ENCODE data around the gene CDH13.

CDH13 gene

DNA sequence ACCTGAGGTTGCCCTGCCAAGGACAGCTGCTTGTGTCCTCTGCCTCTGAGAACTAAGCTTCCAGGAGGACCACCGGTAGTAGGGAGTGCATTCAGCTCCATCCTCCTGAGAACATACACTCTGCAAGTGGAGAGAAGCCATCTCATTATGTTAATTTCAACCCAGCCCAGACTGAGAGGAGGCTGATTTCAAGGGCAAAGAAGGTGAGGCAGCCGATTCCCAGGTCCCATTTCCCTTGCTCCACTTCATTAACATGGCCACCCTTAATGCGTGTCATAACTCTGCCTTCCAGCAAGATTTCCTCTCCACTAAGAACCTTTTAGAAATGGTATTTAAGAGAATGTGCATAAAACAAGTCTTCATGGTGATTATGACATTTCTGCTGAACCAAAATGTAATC, 72.5 kb downstream of the CDH13 start:
- DNase-seq (ENCODE audit: low read depth), result no peak

DNA sequence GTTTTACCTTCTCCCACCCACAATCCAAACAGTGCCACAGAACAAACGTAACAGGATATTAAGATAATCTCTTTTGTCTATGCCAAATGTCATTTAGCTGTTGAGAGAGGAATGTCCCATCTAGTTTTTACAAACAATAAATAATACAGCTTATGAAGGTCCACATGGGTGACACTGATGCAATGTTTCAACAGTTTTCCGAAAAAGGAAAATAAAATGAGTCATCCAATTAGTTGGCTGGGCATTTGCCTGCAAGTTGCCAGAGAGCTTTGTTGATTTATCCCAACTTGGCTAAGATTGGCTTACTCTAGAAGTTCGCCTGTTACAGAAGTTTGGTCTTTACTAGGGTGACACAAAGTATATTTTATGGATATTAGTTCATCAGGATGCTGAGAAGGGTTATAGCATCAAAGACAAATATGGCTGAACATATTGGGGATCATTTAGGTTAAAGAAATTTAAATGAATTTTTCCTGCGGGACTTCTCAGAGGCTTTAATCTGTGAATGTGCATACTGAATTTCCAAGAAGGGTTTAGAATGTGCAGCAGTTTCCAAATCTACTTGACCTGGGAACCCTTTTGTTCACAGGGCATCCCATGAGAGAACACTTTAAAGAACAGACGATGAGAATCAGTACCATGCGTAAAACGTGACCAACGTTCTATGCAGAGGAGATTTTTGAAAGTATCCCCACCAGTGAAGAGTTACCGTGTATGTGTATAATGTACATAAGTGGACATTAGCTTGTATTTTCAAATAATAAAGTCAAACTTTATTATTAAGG, 73.1 kb downstream of the CDH13 start:
- DNase-seq (ENCODE audit: low read depth), result no peak

DNA sequence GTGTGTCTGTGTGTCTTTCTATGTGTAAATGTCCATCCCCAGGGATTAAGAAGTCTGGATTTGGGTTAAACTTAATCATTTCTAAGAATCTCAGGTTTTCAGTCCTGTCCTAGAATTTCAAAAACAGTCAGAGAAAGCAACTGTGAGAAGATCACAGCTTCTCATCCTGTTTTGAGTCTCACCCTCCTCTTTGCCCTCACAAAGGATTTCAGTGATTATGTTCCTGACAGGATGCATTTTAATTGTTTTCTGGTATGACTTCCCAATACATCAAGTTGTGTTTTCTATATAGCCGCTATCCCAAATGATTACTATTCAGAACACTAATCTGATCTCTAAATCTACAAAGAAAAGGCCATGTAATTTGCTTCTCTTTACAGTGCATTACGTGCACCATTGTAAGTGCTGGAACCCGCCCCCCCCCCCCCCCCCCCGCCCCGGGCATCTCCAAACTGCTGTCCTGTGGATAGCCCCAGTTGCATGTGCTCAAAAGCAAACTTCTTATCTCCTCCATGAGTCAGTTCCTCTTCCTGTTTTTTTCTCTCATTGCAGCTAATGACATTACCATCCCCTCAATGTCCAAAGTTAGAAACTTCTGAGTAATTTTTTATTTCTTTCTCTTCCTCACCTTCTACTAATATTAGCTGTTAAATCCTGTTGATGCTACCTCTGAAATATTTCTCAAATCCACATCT, 73.9 kb downstream of the CDH13 start:
- no peak for DNase-seq (ENCODE audit: low read depth)

DNA sequence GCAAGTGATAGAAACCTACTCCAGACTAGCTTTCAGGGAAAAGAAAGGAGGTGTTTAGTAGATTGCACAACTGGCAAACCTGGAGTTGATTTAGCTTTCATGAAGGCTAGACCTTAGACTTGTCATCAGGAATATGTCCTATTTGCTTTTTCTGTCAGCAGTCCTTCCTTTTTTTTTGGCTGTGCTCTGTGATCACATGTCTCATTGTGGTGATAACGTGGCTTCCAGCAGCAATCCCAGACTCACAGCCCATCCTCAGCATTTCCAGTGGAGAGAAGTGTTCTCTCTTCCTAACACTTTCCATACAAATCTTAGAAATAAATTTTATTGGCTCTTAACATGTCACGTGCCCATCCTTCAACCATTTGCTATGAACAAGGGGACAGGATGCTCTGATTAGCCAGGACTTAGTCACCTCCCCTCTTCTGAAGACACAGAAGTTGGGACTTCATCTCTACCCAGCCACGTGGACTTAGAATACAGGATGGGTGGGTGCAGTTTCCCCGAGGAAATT, 74.7 kb downstream of the CDH13 start:
- DNase-seq (ENCODE audit: low read depth), result no peak

DNA sequence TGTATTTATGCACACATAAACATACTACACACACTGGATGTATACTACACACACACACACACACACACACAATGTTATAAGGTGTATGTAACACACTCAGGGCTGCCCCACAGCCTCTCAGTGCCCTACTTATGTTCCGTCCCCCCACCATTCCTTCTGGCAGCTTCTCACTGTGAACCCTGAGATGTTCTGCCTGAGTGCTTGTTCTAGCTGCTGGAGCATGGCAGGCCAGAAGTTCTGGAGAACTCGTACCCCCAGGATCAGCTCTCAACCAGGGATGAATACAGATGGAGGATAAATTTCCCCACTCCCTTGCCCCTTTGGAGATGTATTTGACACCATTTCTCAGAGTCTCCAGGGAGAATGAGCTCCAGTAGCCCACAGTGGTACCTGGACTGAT, 76.4 kb downstream of the CDH13 start:
- DNase-seq (ENCODE audit: low read depth), result no peak

DNA sequence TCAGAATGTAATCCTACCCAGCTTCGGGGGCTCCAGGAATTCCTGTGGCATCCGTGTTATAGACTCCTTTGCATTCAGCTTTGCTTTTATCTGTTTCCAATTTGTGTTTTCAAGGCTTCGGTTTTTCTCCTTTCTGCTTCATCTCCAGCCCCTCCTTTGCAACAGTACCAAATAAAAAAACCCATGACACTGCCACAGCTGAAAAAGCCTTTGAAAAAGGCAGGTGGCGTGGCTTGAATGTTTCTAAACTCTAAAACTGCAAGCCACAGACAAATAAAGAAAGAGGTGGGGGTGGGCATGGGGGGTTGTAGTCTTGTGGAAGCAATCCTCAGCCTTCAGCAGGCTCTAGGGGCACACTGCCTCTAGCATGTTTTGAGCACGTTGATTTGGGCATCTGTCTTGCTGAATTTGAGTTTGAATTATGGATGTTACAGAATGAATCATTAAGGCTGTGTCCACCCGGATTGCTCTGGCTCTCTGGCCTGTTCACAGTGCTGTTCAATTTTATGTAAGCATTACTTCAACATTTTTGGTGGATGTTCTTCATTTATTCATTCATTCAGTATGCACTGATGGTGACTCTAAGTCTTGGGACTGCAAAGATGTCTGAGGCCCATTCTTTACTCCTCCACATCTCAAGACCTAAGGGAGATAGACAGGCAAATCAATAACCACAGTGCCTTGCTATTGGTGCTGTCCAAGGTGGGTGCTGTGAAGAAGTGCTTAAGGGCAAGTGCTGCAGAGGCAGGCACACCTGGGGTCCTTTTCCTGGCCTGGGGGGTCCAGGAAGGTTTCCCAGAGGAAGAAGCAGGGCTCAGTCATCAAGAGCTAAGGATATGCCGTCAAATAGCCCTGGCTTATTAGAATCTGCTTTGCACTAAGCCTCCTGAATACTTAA, 77.4 kb downstream of the CDH13 start:
- DNase-seq (ENCODE audit: low read depth), result no peak

DNA sequence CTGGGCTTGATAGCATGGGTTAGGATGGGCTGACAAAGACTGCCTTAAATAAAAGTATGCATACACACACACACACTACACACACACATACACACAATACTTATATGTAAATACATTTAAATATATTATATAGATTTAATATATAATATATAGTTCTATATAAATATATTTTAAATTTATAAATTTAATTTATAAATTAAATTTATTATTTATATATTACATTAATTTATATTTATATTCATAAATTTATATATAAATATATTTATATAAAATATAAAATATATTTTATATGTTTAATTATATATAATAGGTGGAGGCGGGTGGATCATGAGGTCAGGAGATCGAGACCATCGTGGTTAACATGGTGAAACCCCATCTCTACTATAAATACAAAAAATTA, 83.2 kb downstream of the CDH13 start:
- DNase-seq (ENCODE audit: low read depth), result no peak

DNA sequence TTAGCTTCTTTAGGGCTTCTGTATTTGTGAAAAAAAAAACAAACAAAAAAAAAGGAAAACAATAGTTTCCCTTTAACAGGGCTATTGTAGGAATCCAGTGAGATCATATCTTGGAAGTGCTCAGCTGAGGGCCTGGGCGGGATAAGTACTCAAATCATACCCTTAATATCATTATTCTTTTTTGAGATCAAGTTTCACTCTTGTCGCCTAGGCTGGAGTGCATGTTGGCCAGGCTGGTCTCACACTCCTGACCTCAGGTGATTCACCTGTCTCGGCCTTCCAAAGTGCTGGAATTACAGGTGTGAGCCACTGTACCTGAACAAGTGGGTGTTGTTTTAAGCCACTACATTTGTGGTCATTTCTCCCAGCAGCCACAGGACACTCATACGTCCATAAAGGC, 87.0 kb downstream of the CDH13 start:
- DNase-seq (ENCODE audit: low read depth), result no peak

DNA sequence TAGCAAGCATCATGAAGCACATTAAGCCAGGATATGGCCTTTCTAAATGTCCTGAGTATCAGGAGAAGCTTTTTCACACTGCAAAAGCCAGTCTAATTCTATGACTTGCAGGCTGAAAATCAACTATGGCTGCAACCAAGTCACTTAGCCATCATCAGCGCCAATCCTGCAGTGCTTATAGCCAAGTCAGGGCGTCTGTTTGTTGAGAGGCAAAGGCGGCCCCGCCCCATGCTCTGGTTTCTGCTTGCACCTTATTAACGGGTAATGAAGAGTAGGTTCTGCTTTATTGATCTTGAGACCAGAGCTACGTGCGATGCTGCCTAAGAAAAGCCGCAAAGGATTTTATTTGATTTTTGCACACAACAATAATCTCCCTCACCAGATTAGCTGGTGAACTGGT, 88.4 kb downstream of the CDH13 start:
- no peak for DNase-seq (ENCODE audit: low read depth)

DNA sequence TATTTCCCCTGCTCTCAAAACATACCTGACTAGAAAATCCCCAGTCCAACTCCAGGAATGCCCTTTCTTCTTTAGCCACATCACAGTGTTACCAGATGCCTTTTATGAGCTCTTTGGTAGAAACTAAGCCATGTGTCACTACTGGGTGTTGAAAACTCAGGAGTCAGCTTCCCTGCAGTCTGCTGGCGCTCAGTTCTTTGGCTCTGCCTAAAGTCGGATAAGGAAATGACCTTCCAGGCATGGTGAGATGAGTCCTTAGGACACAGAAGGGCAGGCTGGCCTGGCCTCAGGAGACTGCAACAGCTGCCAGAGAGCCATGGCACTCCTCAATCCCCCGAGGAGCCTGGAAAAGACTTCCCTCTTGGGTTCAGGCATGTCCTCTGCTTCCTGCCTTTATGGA, 89.1 kb downstream of the CDH13 start:
- no peak for DNase-seq (ENCODE audit: low read depth)

DNA sequence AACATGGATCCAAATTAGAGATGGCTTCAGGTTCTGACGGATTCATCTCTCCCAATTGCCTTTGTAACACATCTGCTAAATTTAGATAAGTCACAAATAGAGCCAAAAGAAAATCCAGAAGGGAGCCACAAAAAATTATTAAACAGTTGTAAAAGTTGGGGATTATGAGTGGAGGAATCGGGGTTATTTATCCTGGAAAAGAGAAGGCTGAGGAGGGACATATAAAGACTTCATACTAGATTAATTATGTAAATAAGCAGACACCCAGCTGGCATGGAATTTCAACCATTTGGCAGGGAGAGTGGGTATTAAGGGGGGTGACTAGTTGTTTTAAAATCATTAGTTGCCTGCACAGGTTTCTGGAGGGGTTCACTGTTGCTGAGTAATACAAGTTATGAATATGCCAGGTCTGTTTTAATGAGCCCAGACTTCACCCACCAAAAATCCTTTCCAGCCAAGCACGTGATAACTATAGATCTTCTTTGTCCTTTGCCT, 89.6 kb downstream of the CDH13 start:
- DNase-seq (ENCODE audit: low read depth), result no peak

DNA sequence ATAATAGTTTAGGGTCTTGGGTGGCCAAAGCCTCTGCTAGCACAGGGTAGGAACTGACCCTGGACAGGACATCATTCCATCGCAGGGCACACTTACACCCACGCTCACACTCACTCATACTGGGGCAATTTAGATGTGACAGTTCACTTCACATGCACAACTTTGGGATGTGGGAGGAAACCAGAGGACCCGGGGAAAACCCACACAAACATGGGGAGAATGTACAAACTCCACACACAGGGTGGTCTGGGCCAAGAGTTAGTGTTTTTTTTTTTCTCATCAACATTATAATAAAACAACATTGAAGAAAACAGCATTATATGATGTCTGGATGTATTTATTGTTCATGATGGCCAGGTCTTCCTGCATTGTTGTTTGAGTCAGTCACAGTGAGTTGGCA, 93.6 kb downstream of the CDH13 start:
- no peak for DNase-seq (ENCODE audit: low read depth)

DNA sequence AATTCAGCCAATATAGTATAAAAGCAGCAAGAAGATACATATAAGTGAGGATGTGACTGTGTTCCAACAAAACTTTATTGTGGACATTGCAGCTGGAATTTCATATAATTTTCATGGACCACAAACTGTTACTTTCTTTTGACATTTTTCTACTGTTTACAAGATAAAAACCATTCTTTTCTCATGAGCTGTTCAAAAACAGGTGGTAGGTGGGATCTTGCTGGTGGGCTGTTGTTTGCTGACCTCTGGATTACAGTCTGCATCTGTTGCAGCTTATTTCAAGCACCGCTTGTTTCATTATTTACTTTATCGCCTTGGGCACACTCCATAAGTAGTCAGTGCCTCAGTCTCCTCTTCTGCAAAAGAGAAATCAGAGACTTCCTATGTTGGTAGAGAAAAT, 99.5 kb downstream of the CDH13 start:
- no peak for DNase-seq (ENCODE audit: low read depth)

DNA sequence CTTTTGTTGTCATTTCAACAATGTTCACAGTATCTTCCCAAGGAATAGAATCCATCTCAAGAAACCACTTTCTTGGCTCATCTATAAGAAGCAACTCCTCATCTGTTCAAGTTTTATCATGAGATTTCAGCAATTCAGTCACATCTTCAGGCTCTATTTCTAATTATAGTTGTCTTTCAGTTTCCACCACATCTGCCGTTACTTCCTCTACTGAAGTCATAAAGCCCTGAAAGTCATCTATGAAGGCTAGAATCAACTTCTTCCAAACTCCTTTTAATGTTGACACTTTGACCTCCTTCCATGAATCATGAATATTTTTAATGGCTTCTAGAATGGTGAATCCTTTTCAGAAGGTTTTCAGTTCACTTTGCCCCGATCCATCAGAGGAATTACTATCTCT, 102.1 kb downstream of the CDH13 start:
- no peak for DNase-seq (ENCODE audit: low read depth)

DNA sequence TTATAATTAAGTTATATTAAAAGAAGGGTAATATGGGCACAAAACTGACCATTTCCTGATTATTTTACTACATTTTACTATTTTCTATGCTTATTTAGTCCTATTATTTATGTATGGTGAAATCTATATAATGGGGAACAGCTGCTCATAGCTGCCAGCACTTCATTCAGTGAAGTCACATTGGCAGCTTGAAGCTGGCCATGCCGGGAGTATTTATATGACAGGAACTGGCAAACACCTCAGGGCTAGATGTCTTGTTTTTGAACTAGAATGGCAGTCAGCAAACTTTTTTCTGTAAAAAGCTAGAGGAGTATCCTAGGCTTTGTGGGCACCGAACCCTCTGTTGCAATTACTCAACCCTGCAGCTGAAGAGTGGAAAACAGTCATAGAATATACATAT, 104.1 kb downstream of the CDH13 start:
- no peak for DNase-seq (ENCODE audit: low read depth)

DNA sequence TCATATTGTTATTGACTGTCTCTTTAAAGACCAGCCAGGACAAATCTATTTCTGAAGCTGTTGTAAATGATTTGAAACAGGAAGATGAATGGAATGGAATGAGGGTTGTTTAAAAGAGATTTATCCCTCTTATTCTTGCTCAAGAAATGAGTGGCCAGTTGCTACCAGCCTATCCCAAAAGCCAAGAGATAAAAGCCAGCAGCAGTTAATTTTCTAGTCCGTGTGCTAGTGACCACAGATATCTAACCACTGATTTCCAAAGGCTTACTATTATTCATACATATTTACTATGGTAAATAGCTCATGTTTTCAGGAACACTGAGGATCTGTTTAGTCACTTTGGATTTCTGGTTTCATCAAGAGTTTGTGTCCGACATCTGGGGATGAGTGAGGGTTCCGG, 105.7 kb downstream of the CDH13 start:
- DNase-seq (ENCODE audit: low read depth), result no peak

DNA sequence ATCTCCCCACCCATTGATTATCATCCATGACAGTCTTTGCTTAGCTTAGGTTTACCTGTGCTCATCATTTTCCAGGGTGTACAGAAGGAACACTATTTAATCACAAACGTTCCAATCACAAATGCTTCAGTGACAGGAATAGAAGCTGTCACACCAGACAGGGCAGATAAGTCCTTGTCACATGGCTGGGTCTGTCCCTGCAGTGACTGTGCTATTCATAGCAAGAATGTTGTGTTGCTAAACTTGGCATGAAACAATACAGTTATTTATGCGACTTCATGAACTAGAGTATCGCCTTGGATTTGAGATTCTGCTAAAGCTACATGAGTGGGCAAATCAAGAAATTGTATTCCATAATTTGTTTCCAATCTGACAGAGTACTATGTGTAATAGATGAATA, 108.4 kb downstream of the CDH13 start:
- no peak for DNase-seq (ENCODE audit: low read depth)

DNA sequence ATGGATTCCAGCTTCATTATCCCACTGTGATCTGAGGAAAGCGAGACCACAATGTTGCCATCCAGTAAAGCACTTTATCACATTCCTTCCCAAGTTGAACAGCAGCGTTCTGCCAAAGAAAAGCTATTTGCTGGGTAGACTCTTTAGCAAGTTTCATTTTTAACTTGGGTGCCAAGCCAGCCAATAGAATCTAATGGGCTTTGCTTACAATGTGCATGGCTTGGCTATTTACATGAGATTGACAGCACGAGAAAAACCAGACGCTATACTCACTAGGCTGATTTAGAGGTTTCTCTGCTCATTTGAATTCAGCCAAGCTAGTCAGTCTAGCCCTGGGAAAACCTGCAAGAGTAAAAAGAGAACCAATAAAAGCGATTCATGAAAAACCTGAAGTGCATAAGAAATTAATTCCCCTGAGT, 108.9 kb downstream of the CDH13 start:
- DNase-seq (ENCODE audit: low read depth), result no peak

DNA sequence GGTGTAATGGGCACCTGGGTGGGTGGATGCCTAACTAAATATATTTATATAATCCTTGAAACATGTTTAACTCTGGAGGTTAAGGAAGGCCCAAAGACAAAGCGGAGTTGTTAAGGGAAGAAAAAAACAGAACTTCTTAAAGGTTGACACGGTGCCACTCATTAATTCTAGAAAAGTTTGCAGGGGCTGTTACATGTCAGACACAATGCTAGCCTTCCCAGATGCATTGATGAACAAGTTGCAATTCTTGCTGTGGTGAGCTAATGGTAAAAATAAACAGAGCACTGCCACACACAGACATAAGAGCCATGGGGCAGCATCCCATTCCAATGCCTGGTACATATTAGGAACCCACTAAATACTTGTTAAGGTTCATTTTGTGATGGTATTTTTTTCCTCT, 109.5 kb downstream of the CDH13 start:
- DNase-seq (ENCODE audit: low read depth), result no peak

DNA sequence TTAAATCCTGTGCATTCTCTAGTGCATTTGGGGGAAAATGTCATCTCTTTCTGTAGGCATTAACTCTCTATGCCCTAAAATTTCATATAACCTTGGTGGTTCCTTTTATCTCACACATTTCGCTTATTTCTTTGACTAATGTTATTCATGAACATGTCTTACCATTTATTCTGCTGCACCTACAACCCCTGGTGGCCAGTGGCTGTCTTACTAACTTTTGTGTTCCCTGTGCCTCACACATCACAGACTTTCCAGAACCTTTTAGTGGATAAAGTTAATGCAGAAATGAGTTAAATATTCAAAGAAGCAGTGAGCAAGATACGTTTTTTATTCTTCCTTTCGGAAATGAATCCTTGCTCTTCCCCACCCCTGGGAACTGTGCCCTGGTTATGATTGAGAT, 111.9 kb downstream of the CDH13 start:
- DNase-seq (ENCODE audit: low read depth), result no peak

DNA sequence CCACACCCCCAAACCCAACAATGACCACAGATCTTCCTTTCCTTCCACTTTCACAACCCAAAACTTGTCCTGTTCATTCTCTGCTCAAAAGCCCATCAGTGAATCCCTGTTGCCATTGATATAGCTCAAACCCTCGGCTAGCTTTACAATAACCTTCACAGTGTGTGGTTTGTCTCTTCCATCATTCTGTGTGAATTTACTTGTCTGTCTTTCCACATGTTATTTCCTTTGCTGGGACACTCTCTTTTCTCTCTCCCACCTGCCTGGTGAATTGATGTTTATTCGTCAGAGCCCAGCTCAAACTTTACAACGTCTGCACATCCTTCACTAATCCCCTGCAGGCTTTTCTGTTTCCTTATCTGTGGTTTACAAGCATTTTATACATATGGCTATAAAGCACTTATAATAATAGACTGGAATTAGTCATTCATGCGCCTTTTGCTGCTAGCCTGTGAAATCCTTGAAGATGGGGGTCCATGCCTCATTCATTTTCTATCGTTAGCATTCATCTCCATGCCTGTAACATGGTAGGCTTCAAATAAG, 114.4 kb downstream of the CDH13 start:
- DNase-seq (ENCODE audit: low read depth), result no peak

DNA sequence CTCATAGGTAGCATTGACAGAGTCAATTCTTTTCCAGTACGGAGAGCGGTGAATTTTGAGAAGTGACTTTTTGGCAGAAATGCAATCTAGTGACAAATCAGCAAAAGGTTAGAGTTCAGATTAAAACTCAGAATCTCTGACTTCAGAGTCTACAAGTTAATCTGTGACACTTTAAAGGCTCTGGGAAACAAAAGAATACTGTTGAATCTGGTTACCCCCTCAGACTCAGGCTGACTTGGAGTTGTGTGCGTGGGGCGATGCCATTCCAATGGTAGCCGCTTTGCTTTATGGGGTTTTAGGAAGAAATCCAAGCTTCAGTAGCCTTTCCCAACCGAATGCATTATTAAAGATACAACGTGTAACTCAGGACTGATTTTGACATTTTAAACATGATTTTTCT, 118.2 kb downstream of the CDH13 start:
- DNase-seq (ENCODE audit: low read depth), result no peak

Measured in stimulated activated CD8-positive, alpha-beta memory T cell treated with anti-CD3 and anti-CD28 coated beads, Interleukin-12 subunit alpha, Interleukin-12 subunit beta, amount 100 ng/mL, for 4 hours (primary cell).